NCI-H1694 treated with DMSO at 0.1 percent for 48 hours (cell line): ENCODE data around the gene TRIM25.

ENCODE experiments used
- DNase-seq: peaks from one replicate; lab custom pipeline; 2025; lab: John Stamatoyannopoulos, UW

Gene TRIM25

DNA sequence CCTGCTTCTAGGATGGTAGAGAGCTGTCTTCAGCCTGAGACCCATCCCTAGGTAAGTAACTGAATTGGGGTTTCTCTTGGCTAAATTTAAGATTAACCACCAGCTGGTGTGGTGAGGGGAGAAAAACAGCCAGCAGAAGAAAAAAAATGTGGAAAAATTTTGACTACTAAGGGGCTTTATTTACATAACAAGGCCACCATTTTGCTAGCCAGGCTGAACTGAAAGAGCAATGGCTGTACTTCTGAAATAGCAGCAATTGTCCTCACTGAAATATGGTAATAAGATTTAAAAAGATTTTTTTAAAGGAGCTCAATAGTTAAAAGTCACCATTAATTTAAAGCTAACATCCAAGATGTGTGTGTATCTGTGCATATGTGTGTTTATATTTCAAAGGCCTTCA, 12.4 kb upstream of the TRIM25 start:
- no peak for DNase-seq

DNA sequence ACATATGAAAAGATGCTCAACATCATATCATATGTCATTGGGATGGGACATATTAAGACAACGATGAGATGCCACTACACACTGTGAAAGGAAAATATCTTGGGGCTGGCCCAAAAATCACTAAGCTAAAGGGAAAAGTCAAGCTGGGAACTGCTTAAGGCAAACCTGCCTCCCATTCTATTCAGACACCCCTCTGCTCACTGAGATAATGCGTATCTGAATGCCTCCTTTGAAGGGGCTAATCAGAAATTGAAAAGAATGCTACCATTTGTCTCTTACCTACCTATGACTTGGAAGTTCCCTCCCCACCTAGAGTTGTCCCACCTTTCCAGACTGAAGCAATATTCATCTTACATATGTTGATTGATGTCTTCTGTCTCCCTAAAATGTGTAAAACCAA, 11.2 kb upstream of the TRIM25 start:
- no peak for DNase-seq

DNA sequence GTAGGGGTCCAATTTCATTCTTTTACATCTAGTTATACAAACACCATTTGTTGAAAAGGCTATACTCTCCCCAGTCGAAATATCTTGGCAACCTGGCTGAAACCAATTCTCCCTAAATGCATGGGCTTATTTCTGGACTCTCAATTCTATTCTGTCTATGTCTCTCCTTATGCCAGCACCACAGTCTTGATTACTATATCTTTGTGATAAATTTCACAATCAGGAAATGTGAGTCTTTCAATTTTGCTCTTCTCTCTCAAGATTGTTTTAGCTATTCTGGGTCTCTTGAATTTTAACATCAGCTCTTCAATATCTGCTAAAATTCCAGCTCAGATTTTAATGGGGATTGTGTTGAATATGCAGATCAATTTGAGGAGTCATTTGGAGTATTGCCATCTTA, 5.9 kb upstream of the TRIM25 start:
- no peak for DNase-seq

DNA sequence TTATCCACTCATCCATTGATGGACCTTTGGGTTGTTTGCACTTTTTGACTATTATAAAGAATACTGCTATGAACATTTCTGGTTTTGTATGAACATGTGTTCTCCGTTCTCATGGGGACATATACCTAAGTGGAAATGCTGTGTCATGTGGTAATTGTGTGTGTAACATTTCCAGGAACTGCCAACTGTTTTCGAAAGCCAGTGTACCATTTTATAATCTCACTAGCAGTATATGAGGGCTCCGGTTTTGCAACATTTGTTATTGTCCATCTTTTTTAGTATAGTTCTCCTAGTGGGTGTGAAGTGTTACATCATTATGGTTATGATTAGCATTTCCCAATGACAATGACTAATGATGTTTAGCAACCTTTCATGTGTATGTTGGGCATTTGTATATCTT, 5.1 kb upstream of the TRIM25 start:
- no peak for DNase-seq

DNA sequence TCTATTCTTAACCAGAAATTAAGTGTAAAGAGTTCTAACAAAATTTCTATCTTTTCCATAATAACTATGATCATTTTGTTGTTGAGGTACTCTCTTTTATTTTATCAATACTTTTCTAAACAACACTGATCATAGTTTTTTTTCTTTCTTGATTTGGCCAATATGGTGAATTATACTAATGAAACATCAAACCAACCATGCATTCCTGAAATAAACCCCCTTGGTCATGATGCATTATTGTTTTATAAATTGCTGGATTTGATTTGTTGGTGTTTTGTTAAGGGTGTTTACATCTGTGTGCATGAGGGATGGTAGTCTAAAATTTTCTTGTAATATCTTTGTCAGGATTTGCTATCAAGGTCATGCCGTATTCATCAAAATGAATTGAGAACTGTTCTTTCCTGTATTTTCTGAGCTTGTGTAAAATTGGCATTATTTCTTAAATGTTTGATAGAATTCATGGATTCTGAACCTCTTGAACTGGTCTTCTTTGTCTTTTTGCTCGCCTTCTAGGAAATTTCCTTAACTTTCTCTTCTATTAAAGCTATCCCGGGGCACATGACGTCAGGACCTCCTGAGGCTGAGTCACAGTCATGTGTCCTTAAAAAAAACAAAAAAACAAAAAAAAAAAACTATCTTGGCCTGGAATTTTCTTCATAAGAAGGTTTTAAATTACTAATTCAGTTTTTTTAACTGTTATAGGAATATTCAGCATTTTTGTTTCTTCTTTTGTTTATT, 3.9 kb upstream of the TRIM25 start:
- no peak for DNase-seq

DNA sequence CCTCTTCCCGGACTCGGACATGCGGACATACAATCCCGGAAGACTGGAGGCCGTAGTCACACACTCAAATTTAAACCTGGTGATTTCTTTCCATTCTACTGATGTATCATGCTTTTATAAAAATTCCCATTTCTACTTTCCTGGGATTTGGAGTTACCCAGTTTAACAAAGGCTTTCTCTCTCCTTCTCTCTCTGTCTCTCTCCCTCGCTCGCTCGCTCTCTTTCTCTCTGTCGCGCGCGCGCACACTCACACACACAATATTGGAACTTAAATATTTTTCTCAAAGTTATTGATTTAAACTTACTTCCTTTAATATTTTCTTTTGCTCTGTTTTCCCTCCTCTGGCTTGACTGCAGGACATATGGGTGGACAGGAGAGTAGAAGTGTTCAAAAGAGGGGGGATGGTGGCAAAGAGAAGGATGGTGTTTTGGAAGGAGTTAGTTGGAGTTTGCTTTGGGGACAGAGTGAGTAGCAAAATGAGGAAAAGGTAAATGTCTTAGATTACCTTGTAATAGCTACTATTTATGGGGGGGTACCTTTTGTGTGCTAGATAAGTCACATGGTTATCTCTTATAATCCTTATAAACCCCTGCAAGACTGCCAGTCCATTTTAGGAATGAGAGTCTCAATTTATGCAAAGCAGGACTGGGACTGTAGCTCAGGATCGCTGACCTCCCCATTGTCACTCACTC, 878 bp upstream of the TRIM25 start:
- no peak for DNase-seq

DNA sequence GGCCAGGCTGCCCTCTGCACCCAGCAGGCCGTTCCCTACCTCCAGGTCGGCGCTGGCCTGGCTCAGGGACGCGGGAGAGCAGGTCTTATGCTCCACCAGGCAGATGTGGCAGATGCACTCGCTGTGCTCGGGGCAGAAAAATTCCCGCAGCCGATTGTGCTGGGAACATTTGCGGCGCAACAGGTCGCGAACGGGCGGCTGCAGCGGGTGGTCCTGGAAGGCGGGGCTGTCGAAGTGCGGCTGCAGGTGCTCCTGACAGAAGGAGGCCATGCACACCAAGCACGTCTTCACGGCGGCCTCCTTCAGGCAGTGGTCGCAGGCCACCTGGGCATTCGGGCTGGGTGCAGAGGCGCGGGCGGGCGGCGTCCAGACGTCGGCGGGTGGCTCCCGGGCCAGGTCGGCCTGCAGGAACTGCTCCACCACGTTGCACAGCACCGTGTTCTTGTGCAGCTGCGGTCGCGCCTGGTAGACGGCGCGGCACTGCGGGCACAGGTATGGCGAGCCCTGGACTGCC, 439 bp downstream of the TRIM25 start:
- no peak for DNase-seq

DNA sequence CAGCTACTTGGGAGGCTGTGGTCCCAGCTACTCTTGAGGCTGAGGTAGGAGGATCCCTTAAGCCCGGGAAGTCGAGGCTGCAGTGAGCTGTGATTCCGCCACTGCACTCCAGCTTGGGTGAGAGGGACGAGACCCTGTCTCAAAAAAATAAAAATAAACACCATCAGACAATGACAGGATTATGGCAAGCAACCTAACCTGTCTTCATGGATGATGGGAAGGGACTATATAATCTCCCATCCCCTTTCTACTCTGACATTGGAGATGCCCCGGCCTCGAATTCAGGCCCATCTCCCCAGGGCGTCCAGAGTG, 893 bp downstream of the TRIM25 start:
- DNase-seq, result no peak

DNA sequence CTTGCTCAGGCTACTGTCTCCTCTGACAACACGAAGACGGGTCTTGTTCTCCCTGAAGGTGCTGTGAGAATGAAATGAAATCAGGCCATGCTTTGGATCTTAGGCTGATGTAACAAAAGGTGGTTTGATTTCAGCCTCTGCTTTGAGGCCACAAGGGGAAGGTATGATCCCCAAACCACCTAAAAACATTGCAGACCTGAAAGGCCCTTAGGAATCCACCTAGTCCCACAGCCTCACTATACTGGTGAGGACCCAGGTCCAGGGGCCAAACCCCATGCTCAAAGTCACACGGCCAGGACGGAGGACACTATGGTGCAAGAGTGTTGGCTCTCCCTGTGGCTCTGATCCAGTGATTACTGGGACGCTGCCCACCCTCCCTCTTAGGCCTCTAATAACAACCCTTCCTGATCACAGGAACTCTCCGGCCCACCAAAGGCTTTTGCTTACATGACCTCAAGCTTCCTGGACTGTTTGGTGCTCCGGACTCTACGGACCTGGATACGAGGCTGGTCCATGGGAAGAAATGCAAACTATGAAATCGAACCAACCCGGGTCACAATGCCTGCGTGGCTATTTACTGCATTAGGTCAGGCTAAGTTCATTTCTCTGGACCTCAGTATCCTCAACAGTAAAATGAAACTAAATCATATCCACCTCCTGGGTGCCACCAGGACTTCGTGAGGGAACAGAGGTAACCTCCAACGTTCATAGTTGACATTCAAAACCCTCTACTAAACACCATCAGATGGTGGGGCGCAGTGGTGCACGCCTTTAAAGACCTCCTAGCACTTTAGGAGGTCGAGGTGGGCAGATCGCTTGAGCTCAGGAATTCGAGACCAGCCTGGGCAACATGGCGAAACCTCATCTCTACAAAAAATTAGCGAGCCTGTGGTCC, 1.5 kb downstream of the TRIM25 start:
- DNase-seq, result no peak

DNA sequence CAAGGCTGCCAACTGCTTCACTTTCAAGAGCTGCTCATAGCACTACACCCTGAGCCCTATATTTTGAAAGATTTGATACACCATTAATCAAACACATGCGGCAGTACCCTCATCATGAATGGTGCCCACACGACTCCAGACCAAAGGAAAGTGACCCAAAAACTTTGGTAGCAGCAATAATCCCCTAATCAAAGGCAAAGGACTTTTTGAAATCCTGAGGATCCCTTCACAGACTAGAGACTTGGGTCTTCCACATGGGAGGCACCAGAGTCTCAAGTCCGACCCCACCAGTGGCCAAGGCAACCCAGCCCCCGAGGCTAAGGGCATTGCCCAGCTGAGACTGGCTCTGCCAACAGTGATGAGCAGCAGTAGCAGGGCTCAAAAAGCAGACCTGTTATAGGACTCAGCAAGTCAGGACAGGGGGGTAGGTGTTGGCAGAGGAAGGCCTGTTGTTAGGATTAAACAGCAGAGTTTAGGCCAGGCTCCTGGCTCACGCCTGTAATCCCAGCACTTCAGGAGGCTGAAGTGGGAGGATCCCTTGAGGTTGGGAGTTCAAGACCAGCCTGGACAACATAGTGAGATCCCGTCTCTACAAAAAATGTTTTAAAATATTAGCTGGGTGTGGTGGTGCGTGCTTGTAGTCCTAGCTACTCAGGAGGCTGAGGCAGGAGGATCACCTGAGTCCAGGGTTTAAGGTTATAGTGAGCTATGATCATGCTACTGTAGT, 3.2 kb downstream of the TRIM25 start:
- DNase-seq, result no peak

DNA sequence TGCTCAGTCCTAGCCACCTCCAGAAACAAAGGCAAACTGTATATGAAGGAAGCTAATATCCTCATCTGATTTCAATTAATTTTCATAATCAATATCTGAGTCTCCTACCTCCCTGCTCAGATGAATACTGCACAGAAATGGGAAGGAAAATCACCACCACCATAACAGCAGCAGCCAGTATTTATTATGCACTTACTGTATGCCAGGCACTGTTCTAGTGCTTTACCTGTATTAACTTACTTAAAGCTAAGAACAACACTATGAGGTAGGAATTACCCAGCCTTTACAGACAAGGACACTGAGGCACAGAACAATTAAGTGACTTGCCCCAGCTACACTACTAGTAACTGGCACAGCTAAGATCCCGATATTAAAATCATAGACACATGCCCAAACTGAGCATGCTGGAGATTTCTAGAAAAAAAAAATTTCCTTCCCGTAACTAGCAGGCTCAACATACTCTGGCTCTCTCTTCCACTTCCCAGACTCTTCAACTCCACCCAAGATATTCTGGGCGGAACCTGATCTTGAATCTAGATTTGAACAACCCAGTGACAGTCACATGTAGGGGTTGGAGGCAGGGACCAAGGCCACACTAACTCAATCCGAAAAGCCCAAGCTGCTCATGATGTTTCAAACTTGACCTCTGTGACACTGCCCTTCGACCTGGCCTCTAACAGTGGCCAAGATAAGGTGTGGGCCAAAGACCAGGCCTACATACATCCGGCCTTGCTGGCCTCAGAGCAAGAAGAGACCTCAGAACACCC, 3.9 kb downstream of the TRIM25 start:
- DNase-seq, result no peak

DNA sequence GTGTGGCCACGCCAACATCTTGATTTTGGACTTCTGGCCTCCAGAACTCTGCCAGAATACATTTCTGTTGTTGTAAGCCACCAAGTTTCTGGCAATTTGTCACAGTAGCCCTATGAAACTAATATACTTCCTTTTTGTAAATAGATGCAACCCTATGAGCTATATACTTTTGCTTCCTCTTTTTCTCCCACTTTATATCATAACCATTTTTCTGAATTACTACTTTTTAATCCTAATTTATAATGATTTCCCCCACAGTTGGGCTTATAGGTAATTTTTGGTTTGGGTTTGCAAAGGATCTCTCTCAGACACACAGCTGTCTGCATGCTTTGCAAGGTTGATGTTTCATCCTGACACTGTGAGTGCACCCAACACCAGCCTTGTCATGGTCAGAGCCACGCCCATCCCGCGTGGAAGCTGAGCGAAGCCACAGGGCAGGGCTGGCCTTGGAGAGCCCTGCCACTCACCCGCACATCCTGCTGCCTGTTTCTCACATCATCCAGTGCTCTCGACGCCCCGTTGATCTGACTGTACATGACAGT, 5.8 kb downstream of the TRIM25 start:
- no peak for DNase-seq

DNA sequence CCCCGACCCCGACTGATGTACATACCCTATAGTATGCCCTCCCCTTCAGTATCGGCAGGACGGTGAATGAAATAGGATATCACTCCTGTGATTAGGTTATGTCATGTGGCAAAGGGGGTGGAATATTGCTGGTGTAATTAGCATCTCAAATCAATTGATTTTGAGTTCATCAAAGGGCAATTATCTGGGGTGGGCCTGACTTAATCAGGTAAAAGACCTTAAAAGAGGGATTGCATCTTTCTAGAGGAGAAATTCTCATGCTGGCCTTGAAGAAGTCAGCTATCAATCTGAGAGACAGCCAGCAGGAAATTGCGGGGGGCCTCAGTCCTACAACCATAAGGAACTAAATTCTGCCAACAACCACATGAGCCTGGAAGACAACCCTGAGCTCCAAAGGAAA, 10.3 kb downstream of the TRIM25 start:
- DNase-seq, result no peak

DNA sequence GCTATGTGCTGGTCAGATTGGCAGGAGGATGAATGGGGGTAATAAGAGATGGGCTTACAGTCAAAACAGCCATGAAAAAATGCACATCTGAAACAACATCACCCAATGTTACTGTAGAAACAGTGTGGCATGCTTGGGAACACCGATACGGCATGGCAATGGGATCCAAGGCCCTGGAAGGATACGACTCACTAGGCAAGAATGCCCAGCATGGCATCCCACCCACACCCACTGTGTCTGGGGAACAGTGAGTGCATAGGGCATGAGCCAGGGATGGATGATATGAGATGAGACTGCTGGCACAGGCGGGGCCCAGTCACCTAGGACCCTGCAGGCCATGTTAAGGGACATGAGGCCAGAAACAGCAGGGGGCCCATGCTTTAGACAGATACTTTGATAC, 11.5 kb downstream of the TRIM25 start:
- no peak for DNase-seq

DNA sequence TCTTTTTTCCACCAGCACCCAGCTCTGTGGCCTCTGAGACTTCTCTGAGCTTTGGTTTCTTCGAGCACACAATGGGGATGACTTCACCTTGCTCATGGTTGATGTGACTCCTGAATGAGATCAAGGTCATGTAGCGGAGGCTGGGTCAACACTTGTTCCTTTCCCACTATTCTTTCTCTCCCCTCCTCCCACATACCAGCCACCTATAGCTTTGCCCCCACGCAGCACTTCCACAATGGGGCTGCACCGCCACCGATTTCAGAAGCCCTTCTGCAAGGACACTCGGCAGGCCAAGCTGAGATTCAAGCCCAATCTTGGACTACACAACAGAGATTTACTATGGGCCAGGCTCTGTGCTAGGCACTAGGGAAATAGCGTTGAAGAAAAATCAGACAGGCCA, 14.4 kb downstream of the TRIM25 start:
- no peak for DNase-seq

DNA sequence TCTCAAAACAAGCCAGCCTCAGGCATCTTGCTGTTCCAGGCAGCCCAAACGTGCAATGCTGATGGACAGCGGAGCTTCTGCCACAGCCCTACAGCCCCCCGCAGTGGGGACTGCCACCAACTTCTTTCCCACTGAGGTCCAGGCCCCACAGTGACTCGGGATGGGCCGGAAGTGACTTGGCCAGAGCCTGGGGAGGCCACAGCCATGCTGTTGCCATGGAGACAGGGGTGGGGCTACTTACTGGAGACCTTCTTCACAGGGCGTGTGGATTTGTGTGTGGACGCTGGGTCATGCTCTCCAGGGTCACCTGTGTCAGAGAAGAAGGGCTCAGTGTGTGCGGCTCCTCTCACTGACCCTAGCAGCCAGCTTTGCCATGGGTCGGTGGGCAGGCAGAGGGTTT, 15.0 kb downstream of the TRIM25 start:
- no peak for DNase-seq

DNA sequence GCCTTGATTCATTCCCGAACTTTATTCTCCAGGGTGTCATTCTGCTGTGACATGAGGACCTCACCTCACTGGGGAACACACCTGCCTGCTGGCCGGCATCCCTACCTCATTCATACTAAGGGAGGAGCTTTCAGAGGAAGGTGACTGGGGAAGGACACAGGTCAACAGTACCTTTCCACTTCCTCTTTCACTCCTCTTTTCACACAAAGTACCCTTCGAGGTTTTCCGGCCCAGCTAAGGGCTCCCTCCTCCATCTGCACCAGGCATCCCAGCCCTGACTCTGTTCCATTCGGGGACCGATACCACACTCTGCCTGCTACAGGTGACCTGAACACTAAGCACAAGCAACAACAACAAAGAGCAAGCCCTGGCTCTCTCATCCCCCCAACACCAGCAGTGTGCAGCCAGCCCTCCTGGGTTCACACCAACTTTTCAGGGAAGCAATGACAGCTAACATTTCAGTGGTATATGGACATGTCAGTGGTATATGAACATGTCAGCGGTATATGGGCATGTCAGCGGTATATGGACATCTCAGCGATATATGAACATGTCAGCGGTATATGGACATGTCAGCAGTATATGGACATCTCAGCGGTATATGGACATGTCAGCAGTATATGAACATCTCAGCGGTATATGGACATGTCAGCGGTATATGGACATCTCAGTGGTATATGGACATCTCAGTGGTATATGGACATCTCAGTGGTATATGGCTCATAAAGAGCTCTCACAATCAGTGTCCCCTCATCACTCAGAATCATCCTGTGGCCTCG, 16.0 kb downstream of the TRIM25 start:
- DNase-seq, result no peak

DNA sequence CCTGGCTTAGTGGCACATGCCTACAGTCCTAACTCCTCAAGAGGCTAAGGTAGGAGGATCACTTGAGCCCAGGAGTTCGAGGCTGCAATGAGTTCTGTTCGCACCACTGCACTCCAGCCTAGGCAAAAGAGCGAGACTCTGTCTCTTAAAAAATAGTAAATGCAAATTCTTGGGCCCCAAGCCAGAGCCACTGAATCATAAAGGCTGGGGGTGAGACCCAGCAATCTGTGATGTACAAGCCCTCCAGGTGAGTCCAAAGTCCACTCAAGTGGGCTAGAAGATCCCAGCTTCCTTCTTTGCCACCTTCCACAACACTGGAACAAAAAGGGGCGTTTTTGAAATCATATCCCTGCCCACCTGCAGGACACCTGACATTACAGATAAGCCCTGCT, 16.9 kb downstream of the TRIM25 start:
- no peak for DNase-seq

DNA sequence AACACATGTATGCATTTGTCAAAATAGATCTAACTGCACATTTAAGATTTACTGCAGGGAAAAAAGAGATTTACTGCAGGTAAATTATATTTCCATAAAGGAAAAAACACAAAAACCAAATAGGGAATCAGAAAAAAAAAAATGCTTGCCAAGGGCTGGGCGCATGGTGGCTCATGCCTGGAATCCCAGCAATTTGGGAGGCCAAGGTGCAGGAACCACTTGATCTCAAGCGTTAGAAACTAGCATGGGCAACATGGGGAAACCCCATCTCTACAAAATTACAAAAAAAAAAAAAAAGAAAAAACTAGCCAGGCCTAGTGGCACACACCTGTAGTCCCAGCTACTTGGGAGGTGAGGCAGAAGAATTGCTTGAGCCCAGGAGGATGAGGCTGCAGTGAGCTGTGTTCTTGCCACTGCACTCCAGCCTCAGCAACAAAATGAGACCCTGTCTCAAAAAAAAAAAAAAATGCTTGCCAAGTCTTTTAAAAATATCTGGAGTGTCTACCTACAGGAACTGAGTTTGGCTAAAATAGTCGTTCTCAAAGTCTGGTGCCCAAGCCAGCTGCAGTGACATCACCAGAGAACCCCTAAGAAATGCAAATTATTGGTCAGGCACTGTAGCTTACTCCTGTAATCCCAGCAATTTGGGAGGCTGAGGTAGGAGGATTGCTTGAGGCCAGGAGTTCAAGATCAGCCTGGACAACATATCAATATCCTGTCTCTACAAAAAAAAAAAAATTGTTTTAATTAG, 17.5 kb downstream of the TRIM25 start:
- DNase-seq, result no peak
